HAP-1 (cell line): ENCODE measurements around the gene SPOCK1.
"Not testable (repeated sequence)": the region's sequence is repeated elsewhere in the genome, so short reads cannot be mapped to it uniquely, and the experiment has no call there.

Source experiments
- DNase-seq, 2 experiments: peaks; one replicate each; pipeline ENCODE4 v3.0.0-alpha.2; 2016 to 2020; ENCODE audit warnings: low spot score in 2 of 2
- H3K27me3 ChIP-seq: fragments of 250-450 bp; sonication (Bioruptor Pico); 2 replicates; pipeline ENCODE4 v1.5.1; 2020; ENCODE audit warnings: low read depth, mild to moderate bottlenecking, moderate library complexity
- H3K36me3 ChIP-seq: fragments of 250-450 bp; sonication (Bioruptor Pico); replicated peaks from 2 replicates; pipeline ENCODE4 v1.5.1; 2020; ENCODE audit warnings: mild to moderate bottlenecking
- H3K4me1 ChIP-seq: fragments of 250-450 bp; sonication (Bioruptor Pico); 2 replicates; pipeline ENCODE4 v1.5.1; 2020; ENCODE audit warnings: mild to moderate bottlenecking
- H3K4me3 ChIP-seq: fragments of 250-450 bp; sonication (Bioruptor Pico); 2 replicates; pipeline ENCODE4 v1.5.1; 2020; ENCODE audit warnings: mild to moderate bottlenecking, moderate library complexity
- H3K9me3 ChIP-seq: fragments of 250-450 bp; sonication (Bioruptor Pico); 2 replicates; pipeline ENCODE4 v1.5.1; 2020; ENCODE audit warnings: mild to moderate bottlenecking, moderate library complexity
- in situ Hi-C: fragments of 300-500 bp; cut with MboI; formaldehyde crosslinking; loops from 3 replicates; pipeline ENCODE4 v1.14.3; 2020; ENCODE audit warnings: low sequenced_read_pairs, inconsistent platforms, mixed read lengths

Gene SPOCK1

GRCh38 chr5:137498736-137499505 lies at the start of gene SPOCK1:
Gene SPOCK1, minus strand, starts transcription at chr5:137499326.
- peak; percentile 64 to 76 for DNase-seq
- Histone ChIP-seq H3K36me3 (no peaks in the 10 kb centered on the region), H3K9me3 (no peaks in the 10 kb centered on the region), H3K4me1 (no peaks in the 10 kb centered on the region), H3K27me3 (0 out of 2 replicates have a peak, but pooled peaks cover 3% of the 10 kb centered on the region), H3K4me3 (peak within 1 kb of the TSS; percentile 22; the same call in 1 of the 2 replicates)
- in situ Hi-C loops: no loop called here

- no peak overlapping the region for H3K4me3 ChIP-seq
- no peaks in the 10 kb centered on the region for H3K27me3 ChIP-seq
- no peaks in the 10 kb centered on the region for H3K36me3 ChIP-seq
- no peak for DNase-seq
- H3K9me3 ChIP-seq: no peaks in the 10 kb centered on the region
- H3K4me1 ChIP-seq: no peaks in the 10 kb centered on the region
- in situ Hi-C loops: no loop called here
Observed at GRCh38 chr5:137545956-137546355, 46.8 kb upstream of the SPOCK1 start.

- in situ Hi-C loops: not testable (repeated sequence)
Observed at GRCh38 chr5:137535449-137535848, 36.3 kb upstream of the SPOCK1 start.

GRCh38 chr5:137533963-137534362 lies 34.8 kb upstream of the SPOCK1 start:
- no peaks in the 10 kb centered on the region for H3K4me1 ChIP-seq
- DNase-seq: no peak
- H3K27me3 ChIP-seq: no peaks in the 10 kb centered on the region
- no peaks in the 10 kb centered on the region for H3K36me3 ChIP-seq
- H3K4me3 ChIP-seq: no peak overlapping the region
- in situ Hi-C loops: no loop called here
- H3K9me3 ChIP-seq: no peaks in the 10 kb centered on the region

More at GRCh38 chr5:137535449-137535848, 36.3 kb upstream of the SPOCK1 start:
- H3K9me3 ChIP-seq, H3K4me1 ChIP-seq, H3K4me3 ChIP-seq, DNase-seq, H3K27me3 ChIP-seq, H3K36me3 ChIP-seq: not testable (repeated sequence)

GRCh38 chr5:137531266-137531665 lies 32.1 kb upstream of the SPOCK1 start:
- Histone ChIP-seq H3K36me3 (no peaks in the 10 kb centered on the region), H3K4me1 (no peaks in the 10 kb centered on the region), H3K4me3 (no peak overlapping the region), H3K27me3 (no peaks in the 10 kb centered on the region), H3K9me3 (no peaks in the 10 kb centered on the region)
- in situ Hi-C loops: no loop called here
- no peak for DNase-seq

GRCh38 chr5:137521246-137521645 lies 22.1 kb upstream of the SPOCK1 start:
- in situ Hi-C loops: no loop called here
- H3K36me3 ChIP-seq: no peaks in the 10 kb centered on the region
- no peaks in the 10 kb centered on the region for H3K9me3 ChIP-seq
- no peaks in the 10 kb centered on the region for H3K4me1 ChIP-seq
- H3K4me3 ChIP-seq: no peak overlapping the region
- H3K27me3 ChIP-seq: no peaks in the 10 kb centered on the region
- DNase-seq: no peak

GRCh38 chr5:137516961-137517360 lies 17.8 kb upstream of the SPOCK1 start:
- no peak for DNase-seq
- in situ Hi-C loops: no loop called here
- Histone ChIP-seq H3K4me1 (no peaks in the 10 kb centered on the region), H3K9me3 (no peaks in the 10 kb centered on the region), H3K36me3 (no peaks in the 10 kb centered on the region), H3K27me3 (no peaks in the 10 kb centered on the region), H3K4me3 (no peak overlapping the region)

GRCh38 chr5:137516251-137516797 lies 17.2 kb upstream of the SPOCK1 start:
- no peaks in the 10 kb centered on the region for H3K9me3 ChIP-seq
- H3K27me3 ChIP-seq: no peaks in the 10 kb centered on the region
- no peaks in the 10 kb centered on the region for H3K36me3 ChIP-seq
- no peak for DNase-seq
- H3K4me3 ChIP-seq: no peak overlapping the region
- in situ Hi-C loops: no loop called here
- no peaks in the 10 kb centered on the region for H3K4me1 ChIP-seq

- Histone ChIP-seq H3K27me3 (no peaks in the 10 kb centered on the region), H3K36me3 (no peaks in the 10 kb centered on the region), H3K4me1 (no peaks in the 10 kb centered on the region), H3K4me3 (no peak overlapping the region), H3K9me3 (no peaks in the 10 kb centered on the region)
- in situ Hi-C loops: no loop called here
- no peak for DNase-seq
Observed at GRCh38 chr5:137515238-137515637, 16.1 kb upstream of the SPOCK1 start.

- no peaks in the 10 kb centered on the region for H3K27me3 ChIP-seq
- no peak for DNase-seq
- in situ Hi-C loops: no loop called here
- no peaks in the 10 kb centered on the region for H3K4me1 ChIP-seq
- no peak overlapping the region for H3K4me3 ChIP-seq
- H3K36me3 ChIP-seq: no peaks in the 10 kb centered on the region
- no peaks in the 10 kb centered on the region for H3K9me3 ChIP-seq
Observed at GRCh38 chr5:137510671-137511070, 11.5 kb upstream of the SPOCK1 start.

GRCh38 chr5:137507150-137507549 lies 8.0 kb upstream of the SPOCK1 start:
- DNase-seq: no peak
- in situ Hi-C loops: loop anchor here (10.0 kb wide), 1 partner anchor 192 kb away; no protein-coding TSS in a partner anchor
- no peaks in the 10 kb centered on the region for H3K27me3 ChIP-seq
- H3K36me3 ChIP-seq: no peaks in the 10 kb centered on the region
- H3K4me3 ChIP-seq: no peak overlapping the region
- no peaks in the 10 kb centered on the region for H3K4me1 ChIP-seq
- H3K9me3 ChIP-seq: no peaks in the 10 kb centered on the region

GRCh38 chr5:137506296-137506695 lies 7.2 kb upstream of the SPOCK1 start:
- Histone ChIP-seq H3K9me3 (no peaks in the 10 kb centered on the region), H3K36me3 (no peaks in the 10 kb centered on the region), H3K4me3 (no peak overlapping the region), H3K27me3 (no peaks in the 10 kb centered on the region), H3K4me1 (no peaks in the 10 kb centered on the region)
- in situ Hi-C loops: loop anchor here (10.0 kb wide), 1 partner anchor 191 kb away; no protein-coding TSS in a partner anchor
- no peak for DNase-seq

GRCh38 chr5:137504916-137505315 lies 5.8 kb upstream of the SPOCK1 start:
- DNase-seq: no peak
- in situ Hi-C loops: loop anchor here (10.0 kb wide), 1 partner anchor 190 kb away; no protein-coding TSS in a partner anchor
- no peaks in the 10 kb centered on the region for H3K4me1 ChIP-seq
- no peaks in the 10 kb centered on the region for H3K9me3 ChIP-seq
- no peaks in the 10 kb centered on the region for H3K36me3 ChIP-seq
- H3K27me3 ChIP-seq: no peaks in the 10 kb centered on the region
- H3K4me3 ChIP-seq: no peak overlapping the region

- Histone ChIP-seq H3K4me1 (no peaks in the 10 kb centered on the region), H3K27me3 (no peaks in the 10 kb centered on the region), H3K36me3 (no peaks in the 10 kb centered on the region), H3K9me3 (no peaks in the 10 kb centered on the region), H3K4me3 (no peak overlapping the region)
- in situ Hi-C loops: loop anchor here (10.0 kb wide), 1 partner anchor 189 kb away; no protein-coding TSS in a partner anchor
- DNase-seq: no peak
Observed at GRCh38 chr5:137503456-137503855, 4.3 kb upstream of the SPOCK1 start.
